Colonic mucosa (tissue), 4 donors: Measurements from ENCODE around the gene SEMA3A. TPM values are rescaled to one million over a fixed set of nuclear protein-coding genes. Genes with fewer than 3 reads are reported as not detected.

Experiments
- DNase-seq: peaks from one replicate; pipeline ENCODE4 v3.0.0-alpha.2; 2020
- H3K27ac ChIP-seq: fragments of 200-600 bp; one replicate; pipeline ENCODE4 v1.8.0; 2021
- H3K27me3 ChIP-seq: fragments of 200-600 bp; one replicate; pipeline ENCODE4 v1.8.0; 2021
- H3K36me3 ChIP-seq: fragments of 200-600 bp; one replicate; pipeline ENCODE4 v1.8.0; 2021
- H3K4me1 ChIP-seq: fragments of 200-600 bp; one replicate; pipeline ENCODE4 v1.8.0; 2021; ENCODE audit warnings: mild to moderate bottlenecking
- H3K4me3 ChIP-seq: fragments of 200-600 bp; one replicate; pipeline ENCODE4 v1.8.0; 2021
- H3K9ac ChIP-seq, 2 donors: one replicate each; pipeline ENCODE4 v1.7.0; 2013; ENCODE audit warnings: control low read depth in 2 of 2, low read depth in 2 of 2, low read length in 2 of 2
- H3K9me3 ChIP-seq: fragments of 200-600 bp; one replicate; pipeline ENCODE4 v1.8.0; 2021
- CTCF ChIP-seq: fragments of 200-600 bp; IDR thresholded peaks from one replicate; pipeline ENCODE4 v1.8.0; 2022; ENCODE audit warnings: antibody characterized with exemption, mild to moderate bottlenecking
- intact Hi-C: fragments of 100-400 bp; cut with DNase I; formaldehyde crosslinking; loops from one replicate; pipeline ENCODE4 v1.14.1; 2022
- total RNA-seq, 2 donors: library from RNA; stranded (reverse); fragmentation: NEBNext Ultra II Directional in 1 of 2; extraction: Animal tissue kit (Norgen Biotek cat#: 25700) in 1 of 2; gene quantifications; one replicate each; pipeline ENCODE4 v1.2.1, GENCODE V29; 2021
- donor health status: healthy.
- donor health status: DM: no; HTN: no; CAD: no.
- donor health status: DM: no; HTN: no; CAD: no.

SEMA3A gene
- total RNA-seq, 2 donors from 2014 or later, result 1.7 to 14.2 TPM

DNA sequence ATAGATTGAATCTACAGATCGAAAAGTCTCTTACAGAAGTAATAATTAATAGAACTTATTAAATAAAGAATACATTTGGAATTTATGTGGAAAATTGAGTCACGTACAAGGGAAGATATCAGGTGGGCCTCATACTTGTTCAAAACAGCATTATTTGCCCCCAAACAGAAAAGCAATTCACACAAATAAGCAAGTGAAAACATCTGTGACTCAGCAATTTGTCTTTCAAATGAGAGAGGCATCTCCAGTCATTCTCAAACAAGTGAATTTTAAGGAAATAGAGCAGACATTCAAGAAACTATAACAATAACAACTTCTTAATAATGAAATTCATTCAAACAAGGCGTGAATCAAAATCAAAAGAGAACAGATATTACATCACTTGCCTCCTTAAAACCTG lies 50.1 kb downstream of the SEMA3A start:
- no peak overlapping the region for H3K4me3 ChIP-seq
- intact Hi-C loops, result no loop called here
- no peaks in the 10 kb centered on the region for H3K36me3 ChIP-seq
- H3K27ac ChIP-seq, result no peak overlapping the region
- no peak for DNase-seq
- H3K9me3 ChIP-seq, result no peaks in the 10 kb centered on the region
- H3K27me3 ChIP-seq, result no peaks in the 10 kb centered on the region
- H3K9ac ChIP-seq, result no peak overlapping the region
- no peaks in the 10 kb centered on the region for H3K4me1 ChIP-seq
- no peak for TF ChIP-seq CTCF

DNA sequence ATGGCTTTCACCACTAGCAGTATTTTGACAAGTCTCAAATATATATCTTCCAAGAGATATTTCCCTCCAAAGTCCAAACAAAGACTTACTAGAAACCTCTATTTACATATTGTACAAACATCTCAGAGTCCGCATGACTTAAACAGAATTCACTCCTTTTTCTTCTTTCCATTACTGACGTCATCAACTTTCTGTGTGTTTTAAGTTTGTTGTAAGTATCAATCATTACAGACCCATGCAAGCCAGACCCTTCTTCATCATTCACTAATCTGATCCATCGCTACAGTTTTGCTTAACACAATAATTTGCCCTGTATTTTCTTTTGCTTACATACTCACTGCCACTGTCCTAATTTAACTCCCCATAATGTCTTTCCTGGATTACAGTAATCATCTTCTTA lies 51.9 kb downstream of the SEMA3A start:
- Histone ChIP-seq H3K4me3 (no peak overlapping the region), H3K27me3 (no peaks in the 10 kb centered on the region), H3K36me3 (no peaks in the 10 kb centered on the region), H3K4me1 (no peaks in the 10 kb centered on the region), H3K9ac (no peak overlapping the region), H3K27ac (no peak overlapping the region), H3K9me3 (no peaks in the 10 kb centered on the region)
- no peak for TF ChIP-seq CTCF
- DNase-seq, result no peak
- intact Hi-C loops, result no loop called here

DNA sequence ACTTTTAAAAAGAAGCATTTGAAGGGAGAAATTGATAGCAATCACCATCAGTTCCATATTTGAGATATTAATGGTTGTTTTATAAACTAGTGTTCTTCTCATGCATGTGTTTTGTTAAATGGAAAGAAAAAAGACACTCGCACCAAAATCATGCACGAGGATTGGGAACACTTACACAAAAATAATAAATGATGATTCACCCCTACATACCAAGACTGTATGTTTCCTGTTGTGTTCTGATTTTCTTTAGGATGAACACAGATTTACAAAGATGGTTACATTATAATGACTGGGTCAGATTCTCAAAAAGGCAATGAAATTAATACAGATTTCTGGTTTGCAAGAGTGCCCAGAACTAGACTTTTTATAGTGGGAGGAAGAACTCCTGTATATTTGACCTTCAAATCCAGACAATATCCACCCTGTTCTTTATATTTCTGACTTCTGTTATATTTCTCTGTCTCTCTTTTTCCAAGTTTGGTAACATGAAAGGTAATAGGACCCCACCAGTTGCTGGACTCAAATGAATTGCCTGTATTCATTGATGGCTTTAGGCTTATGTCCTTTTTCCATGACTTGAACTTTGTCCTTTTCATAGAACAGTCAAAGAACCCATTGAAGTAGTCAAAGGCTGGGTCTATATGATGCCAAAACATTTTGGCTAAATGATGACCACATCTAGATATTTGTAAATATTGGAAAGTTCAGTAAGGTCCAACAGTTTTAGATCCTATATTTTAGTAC lies 54.4 kb downstream of the SEMA3A start:
- no peak overlapping the region for H3K9ac ChIP-seq
- no peaks in the 10 kb centered on the region for H3K36me3 ChIP-seq
- no peaks in the 10 kb centered on the region for H3K4me1 ChIP-seq
- H3K9me3 ChIP-seq, result no peaks in the 10 kb centered on the region
- no peak for DNase-seq
- no peak for TF ChIP-seq CTCF
- H3K27me3 ChIP-seq, result no peaks in the 10 kb centered on the region
- no peak overlapping the region for H3K4me3 ChIP-seq
- H3K27ac ChIP-seq, result no peak overlapping the region
- intact Hi-C loops, result no loop called here

DNA sequence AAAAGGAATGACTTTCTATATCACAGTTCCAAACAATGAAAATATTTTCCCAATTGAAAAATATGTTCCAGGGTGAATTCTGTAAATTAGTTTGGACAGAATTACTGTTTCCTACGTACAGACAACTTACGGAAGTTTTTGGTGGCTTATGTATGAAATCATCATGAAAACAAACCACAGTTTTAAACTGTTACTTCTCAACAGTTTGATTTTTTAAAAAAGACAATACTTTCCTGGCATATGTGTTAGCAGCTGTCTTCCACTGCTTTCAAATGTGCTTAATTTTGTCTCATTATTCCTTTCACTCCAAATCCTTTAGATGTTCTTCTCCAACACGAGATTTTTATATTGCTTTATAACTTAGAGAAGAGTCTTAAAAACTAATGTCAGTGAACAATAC lies 56.2 kb downstream of the SEMA3A start:
- no peak for TF ChIP-seq CTCF
- Histone ChIP-seq H3K27ac (no peak overlapping the region), H3K4me1 (no peaks in the 10 kb centered on the region), H3K9ac (no peak overlapping the region), H3K27me3 (no peaks in the 10 kb centered on the region), H3K4me3 (no peak overlapping the region), H3K36me3 (no peaks in the 10 kb centered on the region), H3K9me3 (no peaks in the 10 kb centered on the region)
- DNase-seq, result no peak
- intact Hi-C loops, result no loop called here

- Histone ChIP-seq H3K27me3 (no peaks in the 10 kb centered on the region), H3K9me3 (no peaks in the 10 kb centered on the region), H3K4me3 (no peak overlapping the region), H3K36me3 (no peaks in the 10 kb centered on the region), H3K4me1 (no peaks in the 10 kb centered on the region), H3K9ac (no peak overlapping the region), H3K27ac (no peak overlapping the region)
- no peak for DNase-seq
- intact Hi-C loops, result no loop called here
- TF ChIP-seq CTCF, result no peak
Observed at GRCh38 chr7:84137812-84138211, 56.8 kb downstream of the SEMA3A start.
